CD14-positive monocyte (primary cell): ENCODE measurements around the gene PLS1. TPM values are rescaled to one million over a fixed set of nuclear protein-coding genes. Genes with fewer than 3 reads are reported as not detected.

Experiments
- DNase-seq, 3 donors: peaks; one replicate each; pipeline ENCODE4 v3.0.0-alpha.2; 2011 to 2022
- H2AFZ ChIP-seq: 2 replicates; pipeline ENCODE4 v1.6.0; 2012; ENCODE audit warnings: mild to moderate bottlenecking, low read depth, low read length, inconsistent platforms; ENCODE audit not compliant: insufficient read depth, poor library complexity, severe bottlenecking
- H3K27ac ChIP-seq, 2 donors: 1 replicate in 1 of 2; 2 replicates in 1 of 2; pipeline ENCODE4 v1.5.1; 2012 to 2013; ENCODE audit warnings: low read length in 2 of 2, control low read depth in 1 of 2, inconsistent platforms in 1 of 2, low read depth in 1 of 2, mild to moderate bottlenecking in 1 of 2
- H3K27me3 ChIP-seq, 2 donors: one replicate each; pipeline versions ENCODE4 v1.6.0 to v1.6.1; 2011 to 2013; ENCODE audit warnings: low read length in 2 of 2; ENCODE audit not compliant: control insufficient read depth in 2 of 2, insufficient read depth in 2 of 2
- H3K36me3 ChIP-seq, 2 donors: replicated peaks in 1 of 2; 1 replicate in 1 of 2; 2 replicates in 1 of 2; pipeline versions ENCODE4 v1.5.1 to v1.6.1; 2012 to 2013; ENCODE audit warnings: low read length in 2 of 2, control low read depth in 1 of 2, inconsistent platforms in 1 of 2, mild to moderate bottlenecking in 1 of 2; ENCODE audit not compliant: insufficient read depth in 2 of 2, control insufficient read depth in 1 of 2
- H3K4me1 ChIP-seq, 2 donors: 1 replicate in 1 of 2; 2 replicates in 1 of 2; pipeline versions ENCODE4 v1.5.1 to v1.6.1; 2012 to 2013; ENCODE audit warnings: low read length in 2 of 2, control low read depth in 1 of 2, inconsistent platforms in 1 of 2, mild to moderate bottlenecking in 1 of 2, moderate library complexity in 1 of 2; ENCODE audit not compliant: insufficient read depth in 2 of 2, control insufficient read depth in 1 of 2
- H3K4me2 ChIP-seq: replicated peaks from 2 replicates; pipeline ENCODE3; 2012; ENCODE audit warnings: low read length, moderate library complexity, mild to moderate bottlenecking; ENCODE audit not compliant: poor library complexity, severe bottlenecking; ENCODE audit errors: extremely low read depth
- H3K4me3 ChIP-seq, 3 experiments: fragments of 200-600 bp in 1 of 3; sonication (generic) in 1 of 3; replicated peaks in 1 of 3; 1 replicate in 2 of 3; 2 replicates in 1 of 3; pipeline ENCODE4 v1.5.1; 2011 to 2013; ENCODE audit warnings: low read length in 3 of 3, mild to moderate bottlenecking in 3 of 3, control low read depth in 2 of 3, low read depth in 2 of 3, inconsistent platforms in 1 of 3, moderate library complexity in 1 of 3
- H3K79me2 ChIP-seq: 2 replicates; pipeline ENCODE4 v1.6.0; 2012; ENCODE audit warnings: mild to moderate bottlenecking, control low read depth, inconsistent platforms, low read length, moderate library complexity; ENCODE audit not compliant: insufficient read depth
- H3K9ac ChIP-seq: 2 replicates; pipeline ENCODE4 v1.6.0; 2017; ENCODE audit warnings: low read length, mild to moderate bottlenecking; ENCODE audit not compliant: insufficient read depth, poor library complexity, severe bottlenecking
- H3K9me3 ChIP-seq, 2 donors: replicated peaks in 1 of 2; 1 replicate in 1 of 2; 2 replicates in 1 of 2; pipeline versions ENCODE4 v1.5.1 to v1.6.1; 2012 to 2013; ENCODE audit warnings: low read length in 2 of 2, control low read depth in 1 of 2; ENCODE audit not compliant: control insufficient read depth in 1 of 2, insufficient read depth in 1 of 2
- H4K20me1 ChIP-seq: 2 replicates; pipeline ENCODE4 v1.6.0; 2012; ENCODE audit warnings: mild to moderate bottlenecking, low read length, control low read depth, moderate library complexity; ENCODE audit not compliant: insufficient read depth
- H3K27ac Mint-ChIP-seq, 7 donors: one replicate each; pipeline ENCODE4 v1.8.0; 2020; ENCODE audit warnings: mild to moderate bottlenecking in 7 of 7, mixed read lengths in 7 of 7, moderate library complexity in 6 of 7, inconsistent platforms in 2 of 7
- H3K27me3 Mint-ChIP-seq, 3 donors: one replicate each; pipeline ENCODE4 v1.8.0; 2021 to 2022; ENCODE audit warnings: low read depth in 3 of 3, mild to moderate bottlenecking in 3 of 3, mixed read lengths in 3 of 3, moderate library complexity in 3 of 3, inconsistent platforms in 1 of 3
- H3K36me3 Mint-ChIP-seq, 2 donors: one replicate each; pipeline ENCODE4 v1.8.0; 2020; ENCODE audit warnings: mixed read lengths in 2 of 2, inconsistent platforms in 1 of 2, mild to moderate bottlenecking in 1 of 2
- H3K4me1 Mint-ChIP-seq: one replicate; pipeline ENCODE4 v1.8.0; 2020; ENCODE audit warnings: mild to moderate bottlenecking, mixed read lengths
- H3K4me3 Mint-ChIP-seq, 2 donors: one replicate each; pipeline ENCODE4 v1.8.0; 2020; ENCODE audit warnings: mild to moderate bottlenecking in 2 of 2, mixed read lengths in 2 of 2, moderate library complexity in 1 of 2
- H3K9me3 Mint-ChIP-seq, 7 donors: one replicate each; pipeline ENCODE4 v1.8.0; 2020 to 2022; ENCODE audit warnings: mixed read lengths in 7 of 7, mild to moderate bottlenecking in 6 of 7, moderate library complexity in 6 of 7, inconsistent platforms in 2 of 7
- WGBS: methylation state at CpG from one replicate; pipeline ENCODE4 v1.1.5; 2013; ENCODE audit warnings: missing lambda C conversion rate; ENCODE audit not compliant: insufficient coverage; 5-methylcytosine and 5-hydroxymethylcytosine counted together
- intact Hi-C, 2 donors: fragments of 100-400 bp; cut with micrococcal nuclease; formaldehyde crosslinking; loops; one replicate each; pipeline versions ENCODE4 v1.15.0 to v1.15.1; 2023
- polyA plus RNA-seq, 3 donors: library from polyadenylated mRNA; depleted of rRNA in 1 of 3; unstranded in 2 of 3; stranded (reverse) in 1 of 3; fragments of 300-500 nt in 2 of 3; fragments of >200 nt in 1 of 3; fragmentation: Illumina TruSeq in 2 of 3; gene quantifications; 1 replicate in 2 of 3; 2 replicates in 1 of 3; pipeline ENCODE4 v1.2.3, GENCODE V29; 2012 to 2021
- TF ChIP-seq, protein P1 (sequence below): fragments of 200-600 bp; IDR thresholded peaks from one replicate; pipeline ENCODE4 v1.8.0; 2022; ENCODE audit warnings: antibody characterized with exemption, mild to moderate bottlenecking

Gene PLS1
- polyA plus RNA-seq, 3 donors, result 0.09 to 0.17 TPM; not detected in 1

DNA sequence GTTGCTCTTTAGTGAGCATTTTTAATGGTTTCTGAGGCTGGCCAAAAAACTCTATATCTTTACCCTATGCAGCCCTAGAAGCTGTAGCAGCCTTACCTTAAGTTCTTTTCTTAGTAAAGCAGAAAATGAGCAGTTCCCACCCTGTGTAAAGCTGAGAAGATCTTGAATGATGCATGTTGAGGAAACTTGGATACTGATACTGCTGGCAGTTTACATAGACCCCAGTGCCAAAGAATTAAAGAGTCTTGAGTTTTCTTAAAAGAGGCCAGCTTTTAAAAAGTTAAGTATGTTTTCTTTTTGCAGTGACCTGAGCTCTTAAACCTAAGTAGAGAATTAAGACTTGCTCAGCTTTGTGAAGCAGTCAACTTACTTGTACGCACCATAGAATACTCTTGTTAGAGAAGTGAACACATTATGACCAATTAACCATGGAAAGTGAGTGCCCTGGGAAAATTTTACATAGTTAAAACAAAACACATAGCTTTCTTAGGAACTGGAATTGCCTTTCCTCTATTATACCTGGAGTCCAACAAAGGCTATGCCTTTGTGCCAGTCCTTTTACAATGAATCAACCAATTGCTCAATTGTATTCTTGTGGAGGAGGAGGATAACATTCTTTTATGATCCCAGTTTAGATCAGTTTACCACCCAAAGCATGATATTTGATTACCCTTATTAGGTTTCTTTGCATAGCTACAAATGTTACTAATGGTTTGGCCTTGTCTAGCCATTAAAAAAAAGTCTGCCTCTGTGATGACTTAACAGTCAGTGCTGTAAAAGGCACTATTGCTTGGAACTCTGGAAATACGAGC is 28.4 kb downstream of the PLS1 start:
- Histone ChIP-seq H3K27ac (no peak overlapping the region), H3K4me2 (no peak overlapping the region), H3K27me3 (no peaks in the 10 kb centered on the region), H3K79me2 (no peaks in the 10 kb centered on the region), H3K4me3 (no peak overlapping the region), H3K9me3 (no peaks in the 10 kb centered on the region), H3K9ac (no peak overlapping the region), H3K36me3 (no peaks in the 10 kb centered on the region), H4K20me1 (no peaks in the 10 kb centered on the region), H2AFZ (no peak overlapping the region), H3K4me1 (no peaks in the 10 kb centered on the region)
- TF ChIP-seq, protein P1, sequence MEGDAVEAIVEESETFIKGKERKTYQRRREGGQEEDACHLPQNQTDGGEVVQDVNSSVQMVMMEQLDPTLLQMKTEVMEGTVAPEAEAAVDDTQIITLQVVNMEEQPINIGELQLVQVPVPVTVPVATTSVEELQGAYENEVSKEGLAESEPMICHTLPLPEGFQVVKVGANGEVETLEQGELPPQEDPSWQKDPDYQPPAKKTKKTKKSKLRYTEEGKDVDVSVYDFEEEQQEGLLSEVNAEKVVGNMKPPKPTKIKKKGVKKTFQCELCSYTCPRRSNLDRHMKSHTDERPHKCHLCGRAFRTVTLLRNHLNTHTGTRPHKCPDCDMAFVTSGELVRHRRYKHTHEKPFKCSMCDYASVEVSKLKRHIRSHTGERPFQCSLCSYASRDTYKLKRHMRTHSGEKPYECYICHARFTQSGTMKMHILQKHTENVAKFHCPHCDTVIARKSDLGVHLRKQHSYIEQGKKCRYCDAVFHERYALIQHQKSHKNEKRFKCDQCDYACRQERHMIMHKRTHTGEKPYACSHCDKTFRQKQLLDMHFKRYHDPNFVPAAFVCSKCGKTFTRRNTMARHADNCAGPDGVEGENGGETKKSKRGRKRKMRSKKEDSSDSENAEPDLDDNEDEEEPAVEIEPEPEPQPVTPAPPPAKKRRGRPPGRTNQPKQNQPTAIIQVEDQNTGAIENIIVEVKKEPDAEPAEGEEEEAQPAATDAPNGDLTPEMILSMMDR, result no peak
- Mint-ChIP-seq H3K4me3 (no peak overlapping the region), H3K9me3 (no peaks in the 10 kb centered on the region), H3K27me3 (no peaks in the 10 kb centered on the region), H3K4me1 (peaks cover 3% of the 10 kb centered on the region), H3K36me3 (no peaks in the 10 kb centered on the region), H3K27ac (no peak overlapping the region)
- WGBS, result no CpG with 5 or more reads among the region's 2 CpGs
- intact Hi-C loops, result no loop called here
- no peak for DNase-seq

DNA sequence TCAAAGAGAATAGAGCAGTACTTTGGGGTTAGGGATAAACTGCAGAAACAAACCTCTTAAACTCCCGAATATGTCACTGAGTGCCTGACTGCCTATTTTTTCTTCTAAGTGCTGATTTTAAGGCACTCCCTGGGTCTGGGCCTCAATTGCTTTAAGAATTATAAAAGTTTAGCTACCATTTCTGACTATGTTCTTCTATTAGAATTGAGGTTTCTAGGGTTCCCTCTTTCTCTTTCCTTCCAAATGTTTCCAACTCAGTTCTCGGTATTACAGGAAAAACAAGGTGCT is 28.9 kb downstream of the PLS1 start:
- no peaks in the 10 kb centered on the region for H3K4me1 ChIP-seq
- TF ChIP-seq, protein P1, result no peak
- no peak overlapping the region for H2AFZ ChIP-seq
- Mint-ChIP-seq H3K9me3 (no peaks in the 10 kb centered on the region), H3K36me3 (no peaks in the 10 kb centered on the region), H3K27ac (no peak overlapping the region), H3K4me3 (no peak overlapping the region), H3K27me3 (no peaks in the 10 kb centered on the region), H3K4me1 (peaks cover 3% of the 10 kb centered on the region)
- no peaks in the 10 kb centered on the region for H3K27me3 ChIP-seq
- intact Hi-C loops, result no loop called here
- H3K27ac ChIP-seq, result no peak overlapping the region
- no peak overlapping the region for H3K4me2 ChIP-seq
- no peak for DNase-seq
- WGBS, result no CpG with 5 or more reads among the region's 2 CpGs
- H3K4me3 ChIP-seq, result no peak overlapping the region
- no peak overlapping the region for H3K9ac ChIP-seq
- H4K20me1 ChIP-seq, result no peaks in the 10 kb centered on the region
- H3K36me3 ChIP-seq, result no peaks in the 10 kb centered on the region
- no peaks in the 10 kb centered on the region for H3K9me3 ChIP-seq
- H3K79me2 ChIP-seq, result no peaks in the 10 kb centered on the region
